ENCODE measurements around the gene DOCK8.
"Not testable (repeated sequence)": the region's sequence is repeated elsewhere in the genome, so short reads cannot be mapped to it uniquely, and the experiment has no call there.

DOCK8 gene

DNA sequence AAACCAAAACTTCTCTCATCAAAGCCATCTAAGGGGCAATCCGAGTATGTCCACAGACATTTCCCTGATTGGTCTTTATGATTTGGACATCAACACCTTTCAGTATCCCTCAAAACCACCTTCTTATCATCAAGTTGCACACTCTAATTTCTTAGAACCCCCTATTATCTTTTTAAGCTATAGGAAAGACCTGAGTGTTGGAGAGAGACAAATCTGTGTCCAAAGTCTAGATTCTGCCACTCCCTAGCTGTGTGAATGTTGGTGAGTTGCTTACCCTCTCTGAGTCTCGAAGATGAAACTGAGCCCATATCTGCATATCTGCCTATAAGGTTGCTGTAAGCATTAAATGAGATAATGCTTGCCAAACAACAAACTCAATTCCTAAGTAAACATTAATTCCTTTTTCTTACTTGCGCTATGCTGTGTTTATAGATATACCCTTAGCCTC, 159.1 kb downstream of the DOCK8 start:
- no peak for DNase-seq

DNA sequence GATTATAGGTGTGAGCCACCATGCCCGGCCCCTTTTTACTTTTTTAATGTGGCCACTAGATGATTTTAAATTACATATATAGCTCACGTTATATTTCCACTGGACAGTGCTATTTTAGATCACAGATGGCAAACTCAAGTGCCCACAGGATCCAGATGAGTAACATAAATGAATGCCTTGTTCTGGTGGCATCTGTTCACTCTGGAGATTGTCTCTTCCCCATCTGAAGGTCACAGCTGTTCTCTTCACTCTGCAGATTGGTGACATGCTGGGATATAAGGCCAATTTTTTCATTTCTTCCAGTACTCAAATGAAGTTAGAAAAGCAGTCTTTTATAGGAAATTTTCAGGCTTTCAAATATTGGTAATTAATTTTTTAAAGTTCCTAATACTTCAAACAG, 160.1 kb downstream of the DOCK8 start:
- DNase-seq: no peak

DNA sequence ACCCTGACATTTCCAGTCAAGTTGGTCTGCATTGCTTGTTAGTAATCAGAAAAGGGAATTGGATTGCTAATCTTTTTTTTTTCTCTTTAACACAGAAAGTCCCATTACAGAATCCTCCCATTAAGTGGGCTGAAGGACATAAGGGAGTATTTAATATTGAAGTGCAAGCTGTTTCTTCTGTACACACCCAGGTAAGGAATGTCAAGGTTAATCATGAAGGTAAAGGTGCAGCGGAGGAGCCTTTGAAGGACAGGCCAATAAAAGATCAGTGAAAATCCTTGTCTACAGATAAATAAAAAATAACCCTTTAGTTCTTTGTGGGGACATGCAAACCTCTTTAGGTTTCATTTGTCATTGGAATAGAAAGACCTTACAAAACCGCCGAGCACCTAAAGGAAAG, 161.4 kb downstream of the DOCK8 start:
- DNase-seq: no peak

DNA sequence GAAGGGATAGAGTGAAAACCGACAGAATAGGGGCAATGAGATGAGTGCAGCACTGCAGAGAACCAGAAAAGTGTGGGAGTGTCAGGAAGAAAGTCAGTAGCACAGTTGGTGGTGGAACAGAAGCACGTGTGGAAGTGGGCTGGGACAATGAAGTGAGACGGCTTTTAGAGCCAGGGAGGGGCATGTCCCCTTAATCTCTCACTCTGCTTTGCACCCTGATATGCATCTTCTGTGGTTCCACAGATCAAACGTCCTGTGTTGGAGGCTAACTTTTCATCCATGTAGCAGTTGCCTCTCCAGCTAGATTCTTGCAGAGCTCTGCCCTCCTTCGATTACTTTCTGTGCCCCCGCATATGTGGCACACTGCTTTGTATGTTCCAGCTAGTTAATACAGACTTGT, 163.6 kb downstream of the DOCK8 start:
- no peak for DNase-seq

DNA sequence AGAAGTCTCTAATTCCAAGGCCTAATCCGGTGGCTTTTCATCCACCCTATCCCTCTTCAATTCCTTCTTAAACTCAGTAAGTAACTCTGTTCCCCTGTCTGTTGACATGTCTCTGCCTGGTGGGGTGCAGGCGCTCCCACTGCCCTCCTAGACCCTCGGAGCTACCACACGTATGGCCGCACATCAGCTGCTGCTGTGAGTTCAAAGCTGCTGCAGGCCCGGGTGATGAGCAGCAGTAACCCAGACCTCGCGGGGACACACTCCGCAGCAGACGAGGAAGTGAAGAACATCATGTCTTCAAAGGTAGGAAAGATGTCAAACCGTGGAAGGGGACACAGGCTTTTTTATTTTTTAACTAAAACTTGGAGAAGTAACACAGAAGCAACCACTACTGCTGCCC, 167.7 kb downstream of the DOCK8 start:
- DNase-seq: no peak

DNA sequence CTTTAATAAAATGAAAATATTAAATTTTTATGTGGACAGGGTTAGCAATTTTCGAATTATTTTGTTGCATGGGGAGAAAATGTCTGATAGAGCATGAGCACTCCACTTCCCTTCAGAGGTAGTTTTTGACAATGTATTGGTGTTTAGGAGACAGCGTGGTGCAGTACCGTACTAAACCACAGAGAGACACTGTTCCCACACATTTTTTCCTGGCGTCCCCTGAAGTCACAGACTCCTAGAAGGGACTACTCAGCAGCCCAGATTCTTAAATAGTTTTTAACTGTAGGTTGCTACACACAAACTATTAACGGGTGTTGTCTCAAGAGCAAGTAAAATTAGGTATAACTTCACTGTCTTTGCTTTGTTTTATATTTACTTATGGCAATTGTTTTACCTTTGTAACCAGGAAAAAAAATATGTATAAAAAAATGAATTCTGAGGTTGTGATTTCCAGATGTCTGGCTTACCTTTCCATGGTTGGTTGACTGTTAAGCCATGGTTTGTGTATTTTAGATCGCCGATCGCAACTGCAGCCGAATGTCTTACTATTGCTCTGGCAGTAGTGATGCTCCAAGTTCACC, 171.2 kb downstream of the DOCK8 start:
- peak; percentile 79 for DNase-seq

DNA sequence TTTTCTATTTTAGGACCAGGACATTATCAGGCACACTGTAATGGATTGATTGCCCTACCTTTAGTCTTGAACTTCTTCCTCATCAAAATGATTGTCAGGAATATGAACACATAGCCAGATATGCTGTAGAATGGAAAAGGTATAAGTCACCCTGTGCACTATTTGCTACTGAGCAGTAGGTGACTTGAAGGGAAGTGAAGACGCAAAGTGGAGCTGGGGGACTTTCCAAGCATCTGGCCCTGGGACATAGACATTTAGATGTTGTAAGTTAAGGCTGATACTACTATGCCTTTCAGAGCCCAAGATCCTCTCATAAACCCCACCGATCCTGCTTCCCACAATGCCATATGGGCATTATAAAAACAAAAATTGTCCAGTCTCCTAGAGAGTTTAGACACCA, 174.5 kb downstream of the DOCK8 start:
- DNase-seq: no peak

DNA sequence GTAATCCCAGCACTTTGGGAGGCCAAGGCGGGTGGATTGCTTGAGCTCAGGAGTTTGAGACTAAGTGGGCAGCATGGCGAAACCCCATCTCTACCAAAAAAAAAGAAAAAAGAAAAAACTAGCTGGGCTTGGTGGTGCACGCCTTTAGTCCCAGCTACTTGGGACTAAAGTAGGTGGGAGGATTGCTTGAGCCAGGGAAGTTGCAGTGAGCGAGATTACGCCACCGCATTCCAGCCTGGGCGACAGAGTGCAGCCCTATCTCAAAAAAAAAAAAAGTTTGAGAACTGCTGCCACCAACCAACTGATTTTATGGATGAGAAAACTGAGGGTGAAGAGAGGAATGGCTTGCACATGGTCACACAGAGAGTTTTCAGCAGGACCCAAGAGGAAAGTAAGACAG, 175.1 kb downstream of the DOCK8 start:
- no peak for DNase-seq

DNA sequence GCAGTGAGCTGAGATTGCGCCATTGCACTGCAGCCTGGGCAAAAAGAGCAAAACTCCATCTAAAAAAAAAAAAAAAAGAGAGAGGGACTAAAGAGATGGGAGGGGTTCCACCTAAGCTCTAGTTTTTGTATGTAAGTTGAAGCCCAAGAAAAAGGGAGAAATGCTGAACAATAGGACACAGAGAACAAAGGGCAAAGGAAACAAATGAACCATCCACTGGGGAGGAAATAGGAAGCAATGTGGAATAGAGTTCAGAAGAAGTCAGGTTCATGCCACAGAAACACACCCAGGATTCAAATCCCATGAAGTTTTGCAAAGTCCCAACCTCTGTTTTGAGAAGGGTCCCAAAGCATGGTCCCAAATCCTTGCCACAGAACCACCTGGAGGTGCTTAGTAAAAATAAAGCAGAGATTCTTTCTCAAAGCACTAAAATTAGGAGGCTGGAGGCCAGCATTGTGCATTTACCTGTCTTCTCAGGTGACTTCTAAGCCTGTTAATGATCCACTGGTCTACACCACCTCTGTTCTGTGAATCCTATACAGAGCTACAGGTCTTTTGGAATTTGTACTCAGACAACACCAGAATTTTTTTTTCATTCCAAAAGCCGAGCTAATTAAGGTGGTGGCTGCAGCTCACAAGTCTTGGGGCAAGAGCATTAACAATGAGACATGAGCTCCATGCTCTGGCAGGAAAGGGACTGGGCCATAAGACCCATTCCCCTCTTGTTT, 177.6 kb downstream of the DOCK8 start:
- no peak for DNase-seq

DNA sequence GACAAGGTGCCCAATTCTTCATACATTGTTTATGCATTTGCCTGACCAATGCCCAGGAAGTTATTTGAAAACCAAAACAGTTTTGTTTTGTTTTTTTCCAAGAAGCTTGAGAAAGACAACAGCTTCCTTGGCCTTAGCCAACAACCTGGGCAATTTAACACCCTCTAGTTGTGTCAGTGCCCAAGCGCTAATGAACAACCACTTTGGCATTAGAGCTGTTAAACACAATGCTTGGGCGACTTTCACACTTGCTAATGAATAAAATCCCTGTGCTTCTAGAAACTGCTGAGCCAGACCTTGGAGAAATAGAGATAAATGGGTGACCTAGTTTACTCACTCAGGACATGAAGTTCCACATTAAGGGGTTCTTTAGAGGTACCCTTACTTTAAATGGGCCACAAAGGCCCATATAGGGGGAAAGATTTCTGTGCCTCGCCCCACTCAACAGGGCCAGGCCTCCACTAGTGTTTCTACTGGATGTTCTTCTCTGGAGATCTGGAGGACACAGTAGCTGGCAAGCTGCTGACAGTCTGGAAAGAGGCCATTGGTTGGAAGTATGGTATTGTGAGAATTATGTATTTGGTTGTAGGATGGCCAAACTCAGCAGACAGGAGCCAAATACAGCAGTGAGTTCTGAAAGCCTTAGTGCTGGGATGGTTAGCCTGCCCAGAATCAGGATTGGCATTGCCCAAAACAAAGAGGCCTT, 179.8 kb downstream of the DOCK8 start:
- DNase-seq: no peak

DNA sequence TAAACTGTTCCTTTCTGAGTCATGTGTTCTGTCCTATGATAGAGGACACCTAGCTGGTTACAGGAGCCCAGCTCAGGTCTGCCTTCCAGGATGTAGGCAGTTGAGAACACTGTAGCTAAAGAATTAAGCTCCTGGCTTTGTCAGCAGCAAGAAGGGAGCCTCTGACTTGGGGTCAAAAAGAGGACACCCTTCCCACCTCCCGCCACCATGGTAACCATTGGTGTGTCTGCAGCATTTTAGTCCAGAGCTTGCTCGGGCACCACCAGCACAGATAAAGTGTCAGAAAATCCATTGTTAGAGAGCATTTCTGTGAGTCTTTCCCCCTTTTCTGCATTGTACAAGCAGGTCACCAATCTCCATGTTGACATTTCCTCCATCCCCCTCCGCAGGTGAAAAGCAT, 181.7 kb downstream of the DOCK8 start:
- no peak for DNase-seq

DNA sequence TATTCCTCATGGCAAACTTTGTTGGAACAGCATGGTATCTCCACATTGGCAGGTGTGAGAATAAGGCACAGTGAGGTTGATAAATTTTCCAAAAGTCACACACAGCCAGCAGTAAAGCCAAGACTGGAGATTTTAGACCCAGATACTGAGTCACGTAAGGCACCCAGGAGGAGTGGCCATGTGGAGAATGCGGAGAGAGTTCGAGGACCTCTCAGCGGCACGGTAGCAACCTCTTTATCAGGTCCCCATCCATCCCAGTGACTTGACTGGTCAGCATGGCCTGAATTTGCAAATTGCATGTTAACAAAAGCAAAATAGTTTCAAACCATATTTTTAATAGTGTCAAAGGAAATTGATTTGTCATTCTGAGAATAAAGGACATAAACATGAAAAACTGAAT, 183.4 kb downstream of the DOCK8 start:
- DNase-seq: no peak

DNA sequence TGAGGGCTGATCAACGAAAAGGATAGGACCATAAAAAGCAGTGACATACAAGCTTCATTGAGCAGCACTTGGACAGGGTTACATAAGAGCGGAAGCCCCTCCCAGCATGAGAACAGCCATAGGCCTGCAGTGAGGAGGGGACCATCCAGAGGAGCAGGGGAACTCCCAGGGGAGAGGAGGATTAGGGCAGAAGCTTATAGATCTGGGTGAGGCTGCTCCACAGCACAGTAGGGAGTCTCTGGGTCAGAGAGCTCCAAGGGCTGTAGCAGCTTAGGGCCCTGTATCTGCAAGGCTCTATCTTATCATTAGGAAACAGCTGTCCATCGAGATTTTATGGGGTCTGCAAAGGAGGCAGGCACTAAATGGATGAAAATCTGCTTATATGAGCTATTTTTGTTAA, 186.6 kb downstream of the DOCK8 start:
- DNase-seq: no peak

DNA sequence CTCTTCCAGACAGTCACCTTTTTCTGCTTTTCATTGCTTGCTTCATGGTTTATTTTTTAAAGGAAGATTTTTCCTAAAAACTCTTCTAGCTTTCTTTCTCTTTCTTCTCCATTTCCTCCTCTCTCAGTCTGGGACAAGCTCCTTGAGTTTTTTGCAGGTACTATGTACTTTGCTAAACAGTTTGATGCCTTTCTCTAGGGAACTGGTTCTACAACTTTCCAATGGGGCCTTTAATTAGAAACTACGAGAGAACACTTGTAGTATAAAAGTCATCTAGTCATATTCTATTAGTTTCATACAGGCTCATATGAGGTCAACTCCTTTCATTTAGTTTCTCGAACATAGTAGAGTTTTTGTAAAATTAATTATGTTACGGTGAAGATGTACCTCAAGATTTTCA, 189.6 kb downstream of the DOCK8 start:
- DNase-seq: no peak

DNA sequence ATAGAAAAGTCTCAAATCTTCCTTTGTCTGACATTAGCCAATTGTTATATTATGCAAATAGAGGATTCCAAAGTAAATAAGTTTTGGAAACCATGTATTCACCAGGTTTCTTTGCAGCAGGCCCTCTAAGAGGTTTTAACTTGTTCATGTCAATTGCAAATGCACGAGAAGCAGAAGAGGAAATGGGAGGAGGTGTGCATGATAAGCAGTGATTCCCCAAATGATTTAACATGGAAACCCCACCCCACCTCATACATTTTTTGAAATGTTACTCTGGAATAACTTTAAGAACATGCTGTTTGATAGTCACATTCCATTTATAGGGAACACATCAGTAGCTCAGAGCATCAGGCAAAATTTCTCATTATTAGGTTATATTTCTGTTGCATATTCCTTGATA, 190.7 kb downstream of the DOCK8 start:
- no peak for DNase-seq

DNA sequence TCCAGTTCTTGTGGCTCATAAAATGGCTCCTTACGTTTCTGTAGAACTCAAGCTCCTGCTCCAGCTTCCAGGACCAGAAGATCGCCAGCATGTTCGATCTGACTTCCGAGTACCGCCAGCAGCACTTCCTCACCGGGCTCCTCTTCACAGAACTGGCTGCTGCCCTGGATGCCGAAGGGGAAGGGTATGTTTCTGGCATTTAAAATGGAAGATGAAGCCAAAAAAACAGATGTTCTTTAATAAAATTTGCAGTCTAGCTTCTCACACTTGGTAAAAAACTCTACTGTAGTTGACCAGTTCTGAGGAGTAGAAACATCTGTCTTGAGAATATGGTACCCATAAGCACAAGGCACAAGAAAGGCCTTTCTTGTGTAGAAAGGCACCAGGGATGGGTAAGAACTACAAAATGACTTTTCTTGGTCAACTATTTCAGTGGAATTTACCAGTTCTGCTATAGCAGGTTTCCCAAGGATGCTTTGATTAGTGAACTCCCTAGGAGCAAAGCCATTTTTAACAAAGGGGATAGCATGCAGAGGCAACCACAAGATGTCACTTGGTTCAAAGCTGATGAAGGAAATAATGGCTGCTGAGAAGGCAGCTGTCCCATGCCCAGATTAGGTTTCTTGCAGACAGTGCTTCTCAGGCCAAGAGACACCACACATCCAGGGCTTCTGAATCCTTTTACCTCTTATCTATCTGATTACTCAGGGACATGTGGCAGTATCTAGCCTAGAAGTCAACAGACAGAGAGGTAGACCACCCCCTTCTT, 192.4 kb downstream of the DOCK8 start:
- peak; percentile 6 for DNase-seq

DNA sequence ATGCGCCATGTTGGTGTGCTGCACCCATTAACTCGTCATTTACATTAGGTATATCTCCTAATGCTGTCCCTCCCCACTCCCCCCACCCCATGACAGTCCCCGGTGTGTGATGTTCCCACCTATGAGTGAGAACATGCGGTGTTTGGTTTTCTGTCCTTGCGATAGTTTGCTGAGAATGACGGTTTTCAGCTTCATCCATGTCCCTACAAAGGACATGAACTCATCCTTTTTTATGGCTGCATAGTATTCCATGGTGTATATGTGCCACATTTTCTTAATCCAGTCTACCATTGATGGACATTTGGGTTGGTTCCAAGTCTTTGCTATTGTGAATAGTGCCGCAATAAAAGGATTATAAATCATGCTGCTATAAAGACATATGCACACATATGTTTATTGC, 195.0 kb downstream of the DOCK8 start:
- not testable (repeated sequence) for DNase-seq

DNA sequence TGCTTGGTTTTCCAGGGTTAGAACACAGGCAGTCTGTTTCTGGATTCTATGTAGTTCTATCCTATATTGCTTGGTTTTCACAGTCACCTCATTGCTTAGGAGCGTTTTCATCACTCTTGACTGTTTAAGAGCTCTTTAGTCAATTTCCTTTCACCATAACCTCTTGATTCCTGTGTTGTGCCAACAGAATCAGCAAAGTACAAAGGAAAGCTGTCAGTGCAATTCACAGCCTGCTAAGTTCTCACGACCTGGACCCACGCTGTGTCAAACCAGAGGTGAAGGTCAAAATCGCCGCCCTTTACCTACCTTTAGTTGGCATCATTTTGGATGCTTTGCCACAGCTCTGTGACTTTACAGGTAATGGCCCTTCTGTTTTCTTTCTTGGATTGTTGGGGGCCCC, 199.9 kb downstream of the DOCK8 start:
- no peak for DNase-seq

DNA sequence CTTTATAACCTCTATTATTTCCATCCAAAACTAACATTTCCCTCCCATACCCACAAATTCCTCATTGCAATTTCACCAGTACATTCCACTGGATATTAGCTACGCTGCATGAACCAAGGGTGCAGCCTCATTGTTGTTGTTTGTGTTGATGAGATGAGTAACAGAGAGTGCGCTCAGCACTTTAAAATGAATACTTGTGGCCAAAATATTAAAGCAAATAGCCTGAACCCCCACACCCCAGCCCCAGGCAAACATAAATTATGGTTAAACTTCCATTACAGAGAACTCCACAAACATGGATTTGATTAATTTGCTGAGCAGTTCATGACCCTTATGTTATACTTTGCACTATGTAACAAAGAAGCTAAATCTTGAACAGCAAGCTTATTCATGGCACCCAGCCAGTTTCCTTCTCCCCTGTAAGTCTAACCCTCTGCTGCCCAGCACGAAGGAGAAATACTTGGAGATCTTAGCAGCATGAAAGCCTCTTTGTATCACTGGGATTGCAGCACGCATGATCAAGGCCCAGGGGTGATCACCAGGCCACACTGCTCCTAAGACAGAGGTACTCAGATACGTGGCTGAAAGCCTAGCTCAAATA, 205.0 kb downstream of the DOCK8 start:
- DNase-seq: peak; percentile 72

DNA sequence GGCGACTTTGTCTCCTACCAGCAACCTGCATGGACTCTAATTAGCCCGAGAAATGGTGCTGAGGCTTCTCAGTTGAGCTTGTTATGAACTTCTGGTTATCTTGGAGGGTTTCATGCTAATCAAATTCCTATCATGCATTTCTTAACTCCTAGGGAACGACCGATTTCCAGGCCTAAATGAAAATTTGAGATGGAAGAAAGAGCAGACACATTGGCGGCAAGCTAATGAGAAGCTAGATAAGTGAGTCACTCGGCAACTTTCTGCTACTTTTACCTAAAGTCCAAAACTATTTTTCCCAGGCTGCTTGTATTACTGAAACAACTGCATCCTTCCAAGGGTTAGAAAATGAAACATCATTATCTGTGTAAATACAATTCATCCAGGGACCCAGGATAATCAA, 207.2 kb downstream of the DOCK8 start:
- no peak for DNase-seq

DNA sequence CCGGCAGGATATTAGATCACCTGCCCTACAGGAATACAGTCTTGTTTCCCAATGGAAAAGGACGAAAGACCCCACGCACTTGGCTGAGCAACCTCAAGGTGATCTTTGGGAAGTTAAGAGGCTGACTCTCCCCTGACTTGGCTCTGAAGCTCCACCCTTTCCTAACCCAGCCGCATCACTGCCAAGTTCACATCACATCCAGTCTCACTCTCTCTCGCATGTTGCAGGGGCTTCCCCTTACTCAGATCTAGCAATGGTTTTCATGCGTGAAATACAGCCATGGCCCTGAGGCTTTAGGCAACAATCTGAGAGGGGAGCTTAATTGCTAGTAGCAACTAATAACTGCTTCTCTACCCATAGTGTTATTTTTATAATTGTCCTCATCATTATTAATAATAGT, 211.6 kb downstream of the DOCK8 start:
- DNase-seq: no peak

DNA sequence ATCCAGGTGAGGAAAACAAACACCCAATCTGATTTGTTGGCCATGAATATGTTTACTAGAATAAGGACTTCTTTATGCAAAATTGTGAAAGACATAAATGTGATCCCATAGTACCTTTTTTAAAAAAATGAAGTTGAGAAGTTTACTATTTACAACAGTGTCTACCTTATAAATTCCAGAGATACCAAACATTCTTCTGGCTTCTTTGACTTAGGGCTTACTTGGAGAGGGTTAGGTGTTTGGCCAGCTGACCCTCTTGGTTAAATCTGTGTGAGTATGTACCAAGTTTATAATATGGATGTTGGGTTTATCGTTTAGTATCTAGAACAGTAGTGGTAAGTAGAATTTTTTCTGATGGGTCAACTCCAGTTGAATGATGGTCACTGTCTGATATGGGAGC, 212.3 kb downstream of the DOCK8 start:
- DNase-seq: no peak

DNA sequence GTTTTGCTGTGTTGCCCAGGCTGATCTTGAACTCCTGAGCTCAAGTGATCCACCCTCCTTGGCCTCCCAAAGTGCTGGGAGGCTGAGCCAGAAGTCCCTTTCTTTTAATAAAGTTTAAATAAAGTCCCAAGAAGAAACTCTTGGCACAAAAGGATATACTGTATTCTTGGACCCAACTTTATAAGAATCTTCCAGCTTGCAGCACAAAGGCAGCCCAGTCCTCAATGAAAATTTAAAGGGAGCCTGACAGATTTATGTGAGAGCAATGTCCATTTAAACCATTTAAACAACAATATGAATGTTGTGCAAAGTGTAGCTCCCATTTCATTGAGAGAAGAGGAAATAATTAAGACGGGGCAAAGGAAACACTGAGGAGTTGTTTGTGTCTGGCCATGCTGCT, 217.0 kb downstream of the DOCK8 start:
- no peak for DNase-seq

All from kidney glomerular epithelial cell (primary cell).